Islet of Langerhans (tissue), 1 donor: ENCODE data around the gene ITGB2.

Source experiments
- FAIRE-seq: peaks from one replicate; lab custom pipeline; 2011; peaks lifted over from hg19 to GRCh38; lab: Jason Lieb, UNC

Gene ITGB2

GRCh38 chr21:44920694-44921604 lies at the start of gene ITGB2:
Gene ITGB2 (minus strand): TSS chr21:44920899. CDS start chr21:44910782, 10,117 bp downstream.
- FAIRE-seq, result no peak

- no peak for FAIRE-seq
Measured at GRCh38 chr21:44969931-44970755, 49.4 kb upstream of the ITGB2 start.

GRCh38 chr21:44969066-44969670 lies 48.5 kb upstream of the ITGB2 start:
- FAIRE-seq, result no peak

DNA sequence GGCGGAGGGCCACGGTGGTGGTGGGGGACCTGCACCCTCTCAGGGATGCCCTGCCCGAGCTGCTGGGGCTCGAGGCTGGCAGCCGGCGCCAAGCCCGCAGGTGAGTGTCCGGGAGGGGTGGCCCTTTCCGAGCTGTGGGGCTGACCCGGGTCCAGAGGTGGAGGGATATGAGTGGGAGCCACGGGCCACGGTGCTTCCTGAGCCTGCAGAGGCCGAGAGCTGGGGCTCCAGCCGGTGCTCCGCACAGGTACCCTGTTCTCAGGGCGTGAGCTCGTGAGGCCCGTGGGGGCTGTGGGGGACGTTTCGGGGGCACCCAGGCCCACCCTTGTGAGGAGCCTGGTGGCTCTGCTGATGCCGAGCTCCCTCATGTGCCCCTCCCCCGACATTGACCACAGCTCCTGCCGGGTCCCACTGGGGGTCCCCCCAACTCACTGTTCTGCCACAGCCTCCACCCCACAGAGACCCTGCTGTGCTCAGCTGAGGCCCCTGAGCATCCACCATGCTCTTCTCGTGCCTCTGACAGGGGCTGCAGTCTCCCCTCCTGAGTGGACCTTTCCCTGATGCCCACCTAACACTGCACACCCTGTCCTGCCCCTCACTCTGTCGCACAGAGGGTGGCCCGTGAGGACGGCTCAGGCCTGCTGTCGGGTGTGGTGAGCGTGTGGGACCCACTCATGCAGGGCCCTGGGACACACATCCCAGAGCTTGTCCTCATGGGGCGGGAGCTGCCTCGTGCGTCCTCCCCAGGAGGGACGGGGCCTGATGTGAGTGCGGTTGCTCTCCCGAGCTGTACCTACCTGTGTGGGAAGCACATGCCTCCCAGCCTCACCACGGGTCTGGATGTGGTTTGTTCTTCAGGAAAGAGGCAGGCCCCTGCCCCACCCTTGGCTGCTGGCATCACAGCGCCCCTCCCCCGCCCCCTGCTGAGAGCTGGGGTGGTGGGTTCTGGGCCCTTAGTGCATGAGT lies 46.7 kb upstream of the ITGB2 start:
- no peak for FAIRE-seq

DNA sequence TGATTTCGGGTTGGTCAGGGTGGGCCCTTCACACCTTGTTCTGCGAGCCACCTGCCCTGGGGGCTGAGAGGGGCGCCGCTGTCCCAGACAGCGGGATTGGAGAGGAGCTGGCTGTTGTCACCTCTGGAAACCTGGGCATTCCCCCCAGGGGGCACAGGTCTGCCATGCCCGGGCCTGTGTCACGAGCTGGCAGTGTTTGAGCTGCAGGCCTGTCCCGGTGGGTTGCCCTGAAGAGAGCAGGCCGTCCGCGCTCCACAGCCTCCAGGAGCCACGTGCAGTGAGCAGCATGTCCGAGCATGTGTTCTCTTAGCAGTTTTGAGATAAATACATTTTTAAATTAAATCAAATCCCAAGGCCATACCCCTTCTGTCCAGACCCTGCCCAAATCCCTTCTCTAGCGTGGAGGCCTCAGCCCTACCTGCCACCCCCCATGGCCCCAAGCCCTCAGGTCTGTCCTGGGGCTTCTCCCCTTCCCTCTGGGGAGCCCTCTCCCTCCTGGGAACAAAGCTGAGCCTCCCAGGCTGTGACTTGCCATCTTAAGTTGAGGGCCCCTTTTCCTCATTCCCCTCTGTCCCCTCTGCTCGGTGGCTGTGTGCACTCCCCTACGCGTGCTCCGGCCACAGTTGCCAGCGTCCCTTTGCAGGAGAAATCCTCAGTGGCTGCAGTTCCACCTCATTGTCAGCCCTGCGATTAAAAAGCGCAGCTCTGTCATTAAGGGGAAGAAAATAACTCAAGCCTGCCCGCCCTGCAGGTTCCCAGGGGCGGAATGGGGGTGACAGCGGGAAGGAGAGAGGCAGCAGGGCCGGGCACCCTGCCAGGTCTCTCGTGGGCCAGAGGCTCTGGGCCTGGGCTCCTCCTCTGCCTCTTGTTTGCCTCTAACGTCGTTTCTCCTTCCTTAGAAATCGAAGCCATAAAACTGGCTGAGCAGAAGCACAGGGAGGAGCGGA lies 45.7 kb upstream of the ITGB2 start:
- no peak for FAIRE-seq

DNA sequence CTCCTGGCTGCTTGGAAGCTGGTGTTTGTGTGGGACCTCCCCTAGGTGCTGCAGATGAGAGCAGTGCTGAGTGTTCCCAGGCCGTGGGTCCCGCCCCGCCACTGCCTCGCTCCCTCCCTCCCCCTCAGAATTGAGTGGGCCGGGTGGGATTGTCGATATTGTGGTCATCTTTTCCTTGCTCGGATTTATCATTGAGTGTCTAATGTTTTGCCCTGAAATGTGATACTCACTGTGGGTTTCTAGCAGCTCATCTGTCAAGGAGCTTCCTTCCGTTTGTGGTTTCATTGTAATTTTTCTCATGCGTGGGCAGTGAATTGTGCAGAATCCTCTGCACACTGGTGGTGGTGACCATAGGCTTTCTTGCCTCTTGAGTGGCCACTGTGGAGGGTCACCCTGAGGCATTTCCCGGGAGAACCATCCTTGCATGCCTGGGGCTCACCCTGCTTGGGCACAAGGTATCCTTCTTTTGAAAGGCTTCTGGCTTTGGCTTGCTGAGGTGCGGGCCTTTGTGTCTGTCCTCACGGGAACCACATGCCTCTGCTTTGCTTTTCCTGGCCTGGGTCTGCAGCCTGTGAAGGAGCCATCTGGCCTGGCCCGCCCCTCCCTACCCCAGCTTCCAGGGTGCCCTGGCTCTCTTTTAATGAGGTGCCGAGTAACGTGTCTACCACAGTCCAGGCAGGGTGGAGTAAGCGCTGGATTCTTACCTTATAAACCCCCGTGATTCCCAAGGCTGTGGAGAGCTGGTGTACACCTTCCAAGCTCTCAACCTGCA lies 44.7 kb upstream of the ITGB2 start:
- no peak for FAIRE-seq

DNA sequence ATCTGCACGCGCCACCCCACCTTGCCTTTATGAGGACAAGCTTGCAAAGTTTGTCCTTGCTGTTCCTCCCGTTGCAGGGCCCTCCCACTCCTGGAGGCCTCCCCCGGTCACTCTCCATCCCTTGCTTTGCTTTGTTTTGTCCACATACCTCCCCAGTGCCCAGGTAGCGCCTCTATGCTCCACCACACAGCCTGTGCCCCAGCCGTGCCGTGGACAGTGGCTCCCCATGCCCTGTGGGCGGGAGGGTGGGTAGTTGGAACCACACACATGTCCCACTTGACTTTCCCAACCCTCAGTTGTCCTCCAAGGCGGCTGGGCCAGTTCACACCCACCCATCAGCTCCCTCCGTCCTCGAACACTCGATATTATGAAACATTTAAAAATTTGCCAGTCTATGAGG lies 43.7 kb upstream of the ITGB2 start:
- FAIRE-seq, result no peak

DNA sequence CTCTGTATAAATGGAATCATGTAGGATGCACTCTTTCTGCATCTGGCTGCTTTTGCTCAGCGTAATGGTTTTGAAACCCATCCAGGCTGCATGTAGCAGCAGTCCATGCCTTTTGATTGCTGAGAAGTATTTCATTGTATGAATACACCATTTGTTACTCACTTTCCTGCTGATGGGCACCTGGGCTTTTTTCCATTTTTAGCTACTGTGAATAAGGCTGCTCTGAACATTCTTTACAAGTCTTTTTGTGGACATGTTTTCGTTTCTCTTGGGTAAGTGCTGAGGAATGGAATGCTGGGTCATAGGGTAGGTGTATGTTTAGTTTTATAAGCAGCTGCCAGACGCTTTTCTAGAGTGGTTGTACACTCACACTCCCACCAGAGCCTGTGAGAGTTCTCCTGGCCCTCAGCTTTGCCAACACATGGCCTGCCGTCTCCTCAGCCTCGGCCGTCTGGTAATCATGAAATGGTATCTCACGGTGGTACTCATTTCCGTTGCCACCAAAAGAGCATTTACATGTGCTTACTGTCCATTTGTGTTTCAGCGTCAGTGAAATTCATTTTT lies 41.8 kb upstream of the ITGB2 start:
- no peak for FAIRE-seq

DNA sequence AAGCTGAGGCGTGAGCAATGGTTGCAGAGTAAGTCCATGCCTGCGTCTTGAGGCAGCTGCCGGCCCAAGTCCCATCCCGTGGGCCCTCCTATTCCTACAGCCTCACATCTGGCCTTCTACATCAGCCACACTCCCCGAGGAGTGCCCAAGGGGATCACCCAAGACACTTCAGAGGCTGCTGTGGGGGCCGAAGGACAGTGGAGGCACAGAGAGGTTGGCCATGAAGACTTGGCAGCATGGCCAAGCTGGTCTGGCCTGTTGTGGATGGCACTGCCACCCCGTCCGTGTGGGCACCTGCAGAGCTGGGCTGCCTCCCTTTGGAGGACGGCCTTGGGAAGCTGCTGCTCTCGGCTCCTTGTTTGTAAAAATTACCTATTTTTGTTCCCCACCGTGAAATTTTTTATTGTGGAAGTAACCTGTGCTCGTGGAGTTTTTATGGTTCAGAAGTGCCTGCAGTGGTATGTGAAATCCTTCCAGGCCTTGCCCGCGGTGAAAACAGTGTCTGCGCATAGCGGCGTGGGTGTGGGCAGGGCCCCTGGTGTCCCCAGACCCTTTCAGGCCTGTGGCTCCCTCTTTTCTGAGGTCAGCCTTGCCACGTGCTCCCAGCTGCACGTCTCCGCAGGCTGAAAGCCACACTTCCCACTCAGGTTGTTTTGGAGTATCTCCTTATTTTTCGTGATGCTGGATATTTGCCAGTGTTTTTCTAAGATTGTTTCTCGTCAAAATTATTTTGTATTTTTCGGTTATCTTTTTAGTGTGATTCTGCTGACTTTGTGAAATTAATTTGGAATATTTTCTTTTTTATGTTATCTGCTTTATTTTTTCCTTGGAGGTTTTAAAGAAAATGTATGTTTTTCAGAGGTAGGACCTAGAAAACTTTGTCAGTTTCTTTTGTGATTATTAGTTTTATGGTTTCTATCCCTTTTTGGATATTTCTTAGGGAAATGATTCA lies 39.7 kb upstream of the ITGB2 start:
- no peak for FAIRE-seq

GRCh38 chr21:44959376-44960091 lies 38.8 kb upstream of the ITGB2 start:
- FAIRE-seq, result no peak

DNA sequence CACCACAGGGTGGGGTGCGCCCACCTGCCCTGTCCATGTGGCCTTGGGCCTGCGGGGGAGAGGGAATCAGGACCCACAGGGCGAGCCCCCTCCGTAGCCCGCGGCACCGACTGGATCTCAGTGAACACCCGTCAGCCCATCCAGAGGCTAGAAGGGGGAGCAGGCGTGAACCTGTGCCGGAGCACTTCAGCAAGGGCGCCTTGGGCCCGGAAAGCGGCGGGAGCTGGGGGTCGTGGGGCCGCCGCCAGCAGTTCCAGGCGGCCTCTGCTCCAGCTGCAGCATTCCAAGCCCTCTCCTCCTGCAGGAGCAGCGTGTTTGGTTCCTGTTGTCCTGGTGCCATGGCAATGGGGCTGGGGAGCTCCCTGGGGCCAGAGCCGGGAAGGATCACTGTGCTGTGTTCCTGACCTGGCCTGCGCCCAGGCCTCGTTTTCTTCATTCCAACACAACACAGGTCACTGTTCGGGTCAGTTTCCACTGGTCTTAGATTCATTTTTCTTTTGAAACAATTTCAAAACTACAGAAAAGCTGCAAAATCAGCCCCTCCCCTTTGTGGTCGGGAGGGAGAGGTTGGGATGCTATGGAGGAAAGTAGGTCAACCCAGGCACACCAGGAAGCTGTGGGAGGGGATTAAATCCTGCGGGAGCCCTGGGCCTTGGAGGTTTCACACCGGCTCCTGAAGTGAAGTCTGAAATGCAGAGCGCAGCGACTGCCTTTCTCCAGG lies 37.9 kb upstream of the ITGB2 start:
- no peak for FAIRE-seq

DNA sequence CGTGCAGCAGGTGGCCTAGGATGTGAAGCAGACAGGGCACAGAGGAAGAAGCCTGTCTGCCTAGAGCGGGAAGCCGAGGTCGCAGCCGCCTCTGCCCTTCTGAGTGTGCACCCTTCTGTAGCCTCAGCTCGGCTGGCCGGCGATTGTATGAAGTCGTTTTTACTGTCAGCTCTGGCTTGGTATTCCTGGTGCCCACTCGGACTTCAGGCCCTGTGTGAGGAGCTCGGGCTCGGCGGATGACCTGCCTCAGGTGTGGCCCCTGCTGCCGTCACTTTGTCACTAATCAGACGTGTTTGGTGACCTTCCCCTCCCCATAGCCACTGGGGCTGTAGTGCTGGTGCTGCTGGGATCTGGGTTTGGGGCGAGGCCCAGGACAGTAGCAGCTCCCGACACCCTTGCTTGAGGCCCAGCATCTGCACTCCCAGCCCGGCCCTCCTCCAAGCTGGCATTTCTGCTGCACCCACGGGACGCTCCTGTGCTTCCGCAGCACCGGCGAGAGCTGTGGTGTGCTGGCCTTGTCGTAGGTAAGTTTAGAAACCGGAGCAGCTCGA lies 37.3 kb upstream of the ITGB2 start:
- no peak for FAIRE-seq

DNA sequence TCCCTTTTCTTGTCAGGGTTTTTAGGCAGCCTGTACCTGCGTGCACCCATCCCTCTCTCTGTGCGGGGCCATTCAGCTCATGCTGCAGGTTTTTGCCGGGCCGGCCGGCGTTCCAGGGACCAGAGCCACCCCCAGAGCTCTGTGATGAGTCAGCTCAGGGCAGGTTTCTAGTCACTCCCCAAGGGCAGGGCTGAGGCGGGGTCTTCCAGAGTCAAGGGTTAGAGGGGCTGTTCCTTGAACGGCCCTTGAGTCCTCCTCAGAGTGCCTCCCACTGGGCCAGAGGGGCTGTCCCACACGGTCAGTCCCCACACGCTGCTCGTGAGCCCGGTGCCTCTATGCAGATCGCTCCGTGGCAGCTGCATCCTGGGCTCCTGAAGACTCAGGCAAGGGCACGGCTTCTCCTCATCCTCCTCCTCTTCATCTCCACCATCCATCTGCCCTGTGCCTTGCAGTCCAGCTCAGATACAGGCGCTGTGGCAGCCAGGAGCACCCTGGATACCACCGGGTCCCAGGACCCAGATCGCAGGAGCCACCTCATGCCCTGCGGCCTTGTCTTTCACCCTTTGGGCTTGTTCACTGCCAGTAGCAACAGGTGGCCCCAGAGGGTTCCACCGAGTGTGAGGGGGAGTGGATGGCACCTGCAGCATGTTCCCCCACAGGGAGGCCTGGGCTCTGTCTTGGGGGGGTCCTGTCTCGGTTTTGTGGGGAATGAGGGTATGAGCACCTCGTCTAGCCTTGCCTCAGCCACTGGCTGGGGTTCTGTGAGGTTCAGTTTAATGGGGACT lies 36.5 kb upstream of the ITGB2 start:
- FAIRE-seq, result no peak

- no peak for FAIRE-seq
Measured at GRCh38 chr21:44956356-44957046, 35.8 kb upstream of the ITGB2 start.

DNA sequence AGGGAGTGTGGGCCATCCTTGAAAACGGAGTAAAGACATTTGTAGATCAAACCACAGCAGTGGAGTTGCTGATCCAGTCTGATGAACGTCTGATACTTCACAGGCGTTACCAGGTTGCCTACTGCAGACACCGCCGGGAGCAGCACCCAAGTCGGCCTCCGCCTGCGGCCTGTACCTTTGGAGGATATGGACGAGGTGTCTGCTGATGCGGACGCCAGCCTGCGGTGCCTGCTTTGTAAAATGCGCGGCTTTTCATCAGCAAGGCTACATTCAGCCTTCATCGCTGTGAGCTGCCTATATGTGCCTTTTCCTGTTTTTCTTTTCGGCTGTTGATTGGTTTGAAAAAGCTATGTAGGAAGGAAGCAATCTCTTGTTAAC lies 35.1 kb upstream of the ITGB2 start:
- FAIRE-seq, result no peak
